Ecto neural progenitor cell (in vitro differentiated cells): Measurements from ENCODE around the gene SPX.

Experiments used
- DNase-seq: peaks from one replicate; pipeline ENCODE4 v3.0.0-alpha.2; 2018; ENCODE audit warnings: low spot score

SPX gene

GRCh38 chr12:21538061-21538653 is 12.1 kb downstream of the SPX start:
- no peak for DNase-seq

GRCh38 chr12:21539797-21540196 is 13.7 kb downstream of the SPX start:
- no peak for DNase-seq

GRCh38 chr12:21541773-21542172 is 15.7 kb downstream of the SPX start:
- DNase-seq: no peak

GRCh38 chr12:21542403-21542802 is 16.3 kb downstream of the SPX start:
- DNase-seq: no peak

GRCh38 chr12:21543151-21543550 is 17.1 kb downstream of the SPX start:
- no peak for DNase-seq

GRCh38 chr12:21545557-21545956 is 19.5 kb downstream of the SPX start:
- no peak for DNase-seq

- DNase-seq: no peak
Observed at GRCh38 chr12:21546716-21547115, 20.6 kb downstream of the SPX start.

- no peak for DNase-seq
Observed at GRCh38 chr12:21547437-21547836, 21.3 kb downstream of the SPX start.

- DNase-seq: no peak
Observed at GRCh38 chr12:21551841-21552465, 25.9 kb downstream of the SPX start.

- no peak for DNase-seq
Observed at GRCh38 chr12:21552635-21553328, 26.7 kb downstream of the SPX start.

- no peak for DNase-seq
Observed at GRCh38 chr12:21553329-21553675, 27.2 kb downstream of the SPX start.

- no peak for DNase-seq
Observed at GRCh38 chr12:21558100-21558679, 32.1 kb downstream of the SPX start.

- DNase-seq: no peak
Observed at GRCh38 chr12:21559855-21560569, 33.9 kb downstream of the SPX start.

- no peak for DNase-seq
Observed at GRCh38 chr12:21561158-21561557, 35.1 kb downstream of the SPX start.

- no peak for DNase-seq
Observed at GRCh38 chr12:21562859-21563258, 36.8 kb downstream of the SPX start.

- DNase-seq: no peak
Observed at GRCh38 chr12:21566223-21566906, 40.3 kb downstream of the SPX start.

- DNase-seq: no peak
Observed at GRCh38 chr12:21566907-21567394, 40.9 kb downstream of the SPX start.

- no peak for DNase-seq
Observed at GRCh38 chr12:21568115-21568514, 42.0 kb downstream of the SPX start.

GRCh38 chr12:21571046-21571445 is 45.0 kb downstream of the SPX start:
- no peak for DNase-seq

GRCh38 chr12:21573733-21574358 is 47.8 kb downstream of the SPX start:
- DNase-seq: no peak

GRCh38 chr12:21576431-21576830 is 50.3 kb downstream of the SPX start:
- DNase-seq: no peak
